Placental pericyte (primary cell): ENCODE measurements around the gene KIF2B. TPM values are rescaled to one million over a fixed set of nuclear protein-coding genes. Genes with fewer than 3 reads are reported as not detected.

Experiments used
- total RNA-seq: library from RNA; depleted of rRNA; stranded (reverse); fragments of >200 nt; gene quantifications from 2 replicates; pipeline ENCODE4 v1.2.3, GENCODE V29; 2012

KIF2B gene
- total RNA-seq, result not detected in 2 replicates

GRCh38 chr17:53822764-53823163, at the start of gene KIF2B:
TSS of gene KIF2B (plus strand) at chr17:53822927. CDS start at chr17:53823034, 107 bp downstream.

